HCT116 (cell line): ENCODE measurements around the gene BFSP2. TPM values are rescaled to one million over a fixed set of nuclear protein-coding genes. Genes with fewer than 3 reads are reported as not detected.

ENCODE experiments used
- ATAC-seq: fragments of 200-7000 bp; cut with Tn5 transposase; 2 replicates; pipeline ENCODE4 v1.9.1; 2020; ENCODE audit warnings: mild to moderate bottlenecking, moderate library complexity
- BruUV-seq: library from RNA; stranded (reverse); fragments of 400-500 nt; replicated peaks from 2 replicates; lab custom pipeline; 2021; lab: Mats Ljungman, UMichigan
- CTCF ChIA-PET: fragments of 300-600 bp; sonication (Branson Sonifier 250); formaldehyde crosslinking; loops from one replicate; lab custom pipeline; 2021; ENCODE audit warnings: antibody characterized with exemption; lab: Charles Lee
- POLR2A ChIA-PET: fragments of 300-600, 350-600 bp; sonication (Branson Sonifier 250); formaldehyde crosslinking; loops from one replicate; lab custom pipeline; 2021; ENCODE audit warnings: antibody characterized with exemption; lab: Charles Lee
- RAD21 ChIA-PET, 2 experiments: fragments of 300-600 bp; sonication (Branson Sonifier 250); formaldehyde crosslinking; loops; one replicate each; lab custom pipeline; 2023; ENCODE audit warnings: low total read pairs in 2 of 2; ENCODE audit not compliant: uncharacterized antibody in 2 of 2, unreplicated experiment in 2 of 2, low non-redundant PET in 1 of 2; lab: Charles Lee
- DNase-seq: peaks from one replicate; pipeline ENCODE4 v3.0.0-alpha.2; 2010; ENCODE audit warnings: low read depth, low spot score
- H2AFZ ChIP-seq: fragments of 200-600 bp; shearing (Covaris generic), sonication (generic); 2 replicates; pipeline ENCODE4 v1.6.1; 2017; ENCODE audit warnings: low read depth, mixed run types, mixed read lengths, antibody characterized with exemption, low read length; ENCODE audit not compliant: poor library complexity, severe bottlenecking
- H3K27ac ChIP-seq: 2 replicates; pipeline ENCODE4 v1.5.1; 2012; ENCODE audit warnings: low read depth, low read length
- H3K27me3 ChIP-seq: fragments of 200-600 bp; sonication (generic); 2 replicates; pipeline ENCODE4 v1.6.1; 2016; ENCODE audit warnings: mixed run types, low read length, mixed read lengths; ENCODE audit not compliant: insufficient read depth
- H3K36me3 ChIP-seq, 2 experiments: fragments of 200-500 bp in 1 of 2; fragments of 200-600 bp in 1 of 2; sonication (Bioruptor generic) in 1 of 2; sonication (generic) in 1 of 2; 2 replicates each; pipeline versions ENCODE4 v1.5.1 to v1.6.1; 2014 to 2016; ENCODE audit warnings: low read length in 2 of 2, inconsistent platforms in 1 of 2, mixed read lengths in 1 of 2, mixed run types in 1 of 2; ENCODE audit not compliant: insufficient read depth in 2 of 2, control insufficient read depth in 1 of 2
- H3K4me1 ChIP-seq, 2 experiments: fragments of 200-600 bp in 1 of 2; sonication (generic) in 1 of 2; 2 replicates each; pipeline versions ENCODE4 v1.5.1 to v1.6.1; 2012 to 2017; ENCODE audit warnings: low read length in 2 of 2, inconsistent platforms in 1 of 2, mild to moderate bottlenecking in 1 of 2, mixed read lengths in 1 of 2, mixed run types in 1 of 2, moderate library complexity in 1 of 2; ENCODE audit not compliant: insufficient read depth in 2 of 2, control insufficient read depth in 1 of 2
- H3K4me2 ChIP-seq: fragments of 200-600 bp; sonication (generic); 2 replicates; pipeline ENCODE4 v1.6.1; 2017; ENCODE audit warnings: mixed run types, low read length, mixed read lengths
- H3K4me3 ChIP-seq, 2 experiments: fragments of 200-600 bp in 1 of 2; sonication (generic) in 1 of 2; replicated peaks in 1 of 2; 2 replicates each; pipeline ENCODE4 v1.5.1; 2011 to 2016; ENCODE audit warnings: low read length in 2 of 2, control low read depth in 1 of 2, low read depth in 1 of 2, mild to moderate bottlenecking in 1 of 2, mixed read lengths in 1 of 2, mixed run types in 1 of 2
- H3K79me2 ChIP-seq: fragments of 200-600 bp; sonication (generic); 2 replicates; pipeline ENCODE4 v1.6.1; 2017; ENCODE audit warnings: mild to moderate bottlenecking, mixed run types, low read length, moderate library complexity, mixed read lengths; ENCODE audit not compliant: insufficient read depth
- H3K9ac ChIP-seq: fragments of 200-600 bp; sonication (generic); 2 replicates; pipeline ENCODE4 v1.6.1; 2016; ENCODE audit warnings: low read length, mixed read lengths
- H3K9me2 ChIP-seq: fragments of 200-600 bp; sonication (generic), shearing (Covaris generic); 2 replicates; pipeline ENCODE4 v1.6.1; 2017; ENCODE audit warnings: mixed run types, mild to moderate bottlenecking, moderate library complexity; ENCODE audit not compliant: insufficient read depth
- H3K9me3 ChIP-seq, 2 experiments: fragments of 200-500 bp in 1 of 2; fragments of 200-600 bp in 1 of 2; sonication (Bioruptor generic) in 1 of 2; sonication (generic) in 1 of 2; 2 replicates each; pipeline ENCODE4 v1.6.1; 2014 to 2017; ENCODE audit warnings: low read length in 2 of 2, mixed read lengths in 2 of 2, inconsistent platforms in 1 of 2, low read depth in 1 of 2, mild to moderate bottlenecking in 1 of 2, mixed run types in 1 of 2, moderate library complexity in 1 of 2; ENCODE audit not compliant: control insufficient read depth in 1 of 2, insufficient read depth in 1 of 2
- H4K20me1 ChIP-seq: fragments of 200-600 bp; sonication (generic), shearing (Covaris generic); 2 replicates; pipeline ENCODE4 v1.6.1; 2017; ENCODE audit warnings: mixed run types, mild to moderate bottlenecking, moderate library complexity; ENCODE audit not compliant: insufficient read depth
- CBX3 ChIP-seq: IDR thresholded peaks from 2 replicates; pipeline ENCODE4 v1.6.1; 2012; ENCODE audit warnings: low read depth
- CEBPB ChIP-seq: IDR thresholded peaks from 2 replicates; pipeline ENCODE4 v1.6.1; 2012; ENCODE audit warnings: low read depth
- EZH2 ChIP-seq: fragments of 200-600 bp; sonication (generic); IDR thresholded peaks from 2 replicates; pipeline ENCODE4 v1.6.1; 2017; ENCODE audit warnings: antibody characterized with exemption, mixed run types
- EZH2phosphoT487 ChIP-seq: fragments of 200-600 bp; IDR thresholded peaks from 2 replicates; pipeline ENCODE4 v1.6.1; 2018; ENCODE audit warnings: antibody characterized with exemption, borderline replicate concordance
- FOSL1 ChIP-seq: IDR thresholded peaks from 2 replicates; pipeline ENCODE4 v1.6.1; 2012; ENCODE audit warnings: low read depth
- JUND ChIP-seq: IDR thresholded peaks from 2 replicates; pipeline ENCODE4 v1.6.1; 2012
- POLR2A ChIP-seq: IDR thresholded peaks from 2 replicates; pipeline ENCODE4 v1.7.0; 2011; ENCODE audit warnings: borderline replicate concordance; ENCODE audit not compliant: insufficient read depth, insufficient read length; ENCODE audit errors: extremely low read depth
- RAD21 ChIP-seq: IDR thresholded peaks from 2 replicates; pipeline ENCODE4 v1.6.1; 2012; ENCODE audit warnings: low read depth, mild to moderate bottlenecking
- REST ChIP-seq: IDR thresholded peaks from 2 replicates; pipeline ENCODE4 v1.6.1; 2012; ENCODE audit warnings: low read depth
- SIN3A ChIP-seq: IDR thresholded peaks from 2 replicates; pipeline ENCODE4 v1.6.1; 2012; ENCODE audit warnings: low read depth
- TCF7L2 ChIP-seq: IDR thresholded peaks from 2 replicates; pipeline ENCODE4 v1.7.0; 2011; ENCODE audit warnings: borderline replicate concordance, inconsistent platforms; ENCODE audit not compliant: insufficient read depth, insufficient read length; ENCODE audit errors: extremely low read depth
- YY1 ChIP-seq: IDR thresholded peaks from 2 replicates; pipeline ENCODE4 v1.6.1; 2011; ENCODE audit warnings: low read length, low read depth, moderate library complexity, mild to moderate bottlenecking; ENCODE audit not compliant: insufficient replicate concordance; ENCODE audit errors: extremely low read depth
- ZFX ChIP-seq: fragments of 450-650 bp; IDR thresholded peaks from 2 replicates; pipeline ENCODE4 v1.6.1; 2017
- intact Hi-C: fragments of 100-400 bp; cut with micrococcal nuclease; formaldehyde crosslinking; loops from 2 replicates; pipeline ENCODE4 v1.10.0; 2022
- total RNA-seq: library from RNA; stranded (reverse); gene quantifications from one replicate; pipeline ENCODE4 v1.2.1, GENCODE V29; 2021; ENCODE audit not compliant: unreplicated experiment

Gene BFSP2
- total RNA-seq, 1 experiment from 2014 or later, result not detected

DNA sequence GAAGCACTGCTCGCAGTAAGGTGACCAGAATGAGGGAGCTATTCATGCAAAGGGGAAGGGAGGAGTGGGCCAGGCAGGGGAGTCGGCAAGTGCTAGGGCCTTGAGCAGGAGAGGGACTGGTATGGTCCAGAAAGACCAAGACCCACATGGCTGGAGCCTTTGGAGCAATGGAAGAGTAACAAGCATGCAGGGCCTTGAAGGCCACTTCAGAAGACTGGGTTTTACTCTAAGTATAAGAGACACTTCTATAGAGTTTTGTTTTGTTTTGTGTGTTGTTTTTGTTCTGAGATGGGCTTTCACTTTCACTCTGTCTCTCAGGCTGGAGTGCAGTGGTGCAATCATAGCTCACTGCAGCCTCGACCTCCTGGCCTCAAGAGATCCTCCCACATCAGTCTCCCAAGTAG, 42.0 kb downstream of the BFSP2 start:
- CTCF ChIA-PET, result no interaction called here
- RAD21 ChIA-PET, result no interaction called here
- no peaks in the 10 kb centered on the region for H3K79me2 ChIP-seq
- no peaks in the 10 kb centered on the region for H4K20me1 ChIP-seq
- intact Hi-C loops, result loop anchor here (10.0 kb wide), 1 partner anchor 363 kb away; the partner anchor contains the start of gene SRPRB
- no peaks in the 10 kb centered on the region for H3K9me2 ChIP-seq
- ATAC-seq (no peak), DNase-seq (no peak)
- no peaks in the 10 kb centered on the region for H3K27me3 ChIP-seq
- H3K9ac ChIP-seq, result no peak overlapping the region
- TF ChIP-seq CBX3 (no peak), CEBPB (no peak), SIN3A (no peak), POLR2A (no peak), REST (no peak), EZH2phosphoT487 (no peak), RAD21 (no peak), TCF7L2 (no peak), FOSL1 (no peak), YY1 (no peak), JUND (no peak), EZH2 (no peak), ZFX (no peak)
- no peak overlapping the region for H3K4me2 ChIP-seq
- no TSS peak for BruUV-seq
- no peaks in the 10 kb centered on the region for H3K36me3 ChIP-seq
- no peak overlapping the region for H3K27ac ChIP-seq
- H3K9me3 ChIP-seq, result no peaks in the 10 kb centered on the region
- no peak overlapping the region for H3K4me3 ChIP-seq
- H3K4me1 ChIP-seq, result peaks cover 0 to 7% of the 10 kb centered on the region in 2 experiments; a peak in 2 of 4 replicates
- POLR2A ChIA-PET, result no interaction called here
- no peak overlapping the region for H2AFZ ChIP-seq
